Mucosa of descending colon (tissue), 3 donors: Measurements from ENCODE around the gene SLC38A6. TPM values are rescaled to one million over a fixed set of nuclear protein-coding genes. Genes with fewer than 3 reads are reported as not detected.

Source experiments
- ATAC-seq: fragments of 200-7000 bp; cut with Tn5 transposase; one replicate; pipeline ENCODE4 v1.9.1; 2020; ENCODE audit warnings: mild to moderate bottlenecking, moderate library complexity
- DNase-seq, 3 donors: peaks; one replicate each; pipeline ENCODE4 v3.0.0-alpha.2; 2020
- H3K36me3 ChIP-seq: fragments of 200-600 bp; one replicate; pipeline ENCODE4 v1.8.0; 2021; ENCODE audit warnings: low read depth, mild to moderate bottlenecking
- H3K4me1 ChIP-seq: fragments of 200-600 bp; one replicate; pipeline ENCODE4 v1.8.0; 2021; ENCODE audit warnings: low read depth, mild to moderate bottlenecking
- H3K4me3 ChIP-seq: fragments of 200-600 bp; one replicate; pipeline ENCODE4 v1.8.0; 2021; ENCODE audit warnings: mild to moderate bottlenecking
- H3K9me3 ChIP-seq: fragments of 200-600 bp; one replicate; pipeline ENCODE4 v1.8.0; 2021; ENCODE audit warnings: mild to moderate bottlenecking
- intact Hi-C, 2 donors: fragments of 100-400 bp; cut with DNase I in 1 of 2; cut with micrococcal nuclease in 1 of 2; formaldehyde crosslinking; loops; one replicate each; pipeline versions ENCODE4 v1.11.0 to v1.11.1; 2022; cut with DNase I, micrococcal nuclease
- long read RNA-seq, 2 donors: library from polyadenylated mRNA; unstranded; transcript quantifications; one replicate each; pipeline ENCODE4 v2.0.0, GENCODE V29; 2019 to 2021
- total RNA-seq, 3 donors: library from RNA; stranded (reverse); fragmentation: NEBNext Ultra II Directional in 2 of 3; extraction: Animal tissue kit (Norgen Biotek cat#: 25700) in 2 of 3; gene quantifications; one replicate each; pipeline versions ENCODE4 v1.2.1 to v1.2.4, GENCODE V29; 2021 to 2023
- TF ChIP-seq, protein P1 (sequence below): fragments of 200-600 bp; IDR thresholded peaks from one replicate; pipeline ENCODE4 v1.8.0; 2022; ENCODE audit warnings: antibody characterized with exemption, mild to moderate bottlenecking
- donor health status: DM: no; HTN: no; CAD: no; lungs with moderate emphysema.
- donor health status: DM: no; HTN: no; CAD: no.
- donor health status: DM: no; HTN: yes; CAD: no.

SLC38A6 gene
- total RNA-seq = 10 to 100 TPM in 1 of 3 donors, 1 to 10 TPM in 2; 7.4 to 13.6 (median 9.2) TPM
- long read RNA-seq, donor 1, partial matches to known transcripts = 0 of 6 reads
- long read RNA-seq, donor 1, other reads (novel, unspliced or antisense) = 6 of 6 reads
- long read RNA-seq, donor 2, partial matches to known transcripts = 1 of 7 reads
- long read RNA-seq, donor 2, other reads (novel, unspliced or antisense) = 4 of 7 reads

DNA sequence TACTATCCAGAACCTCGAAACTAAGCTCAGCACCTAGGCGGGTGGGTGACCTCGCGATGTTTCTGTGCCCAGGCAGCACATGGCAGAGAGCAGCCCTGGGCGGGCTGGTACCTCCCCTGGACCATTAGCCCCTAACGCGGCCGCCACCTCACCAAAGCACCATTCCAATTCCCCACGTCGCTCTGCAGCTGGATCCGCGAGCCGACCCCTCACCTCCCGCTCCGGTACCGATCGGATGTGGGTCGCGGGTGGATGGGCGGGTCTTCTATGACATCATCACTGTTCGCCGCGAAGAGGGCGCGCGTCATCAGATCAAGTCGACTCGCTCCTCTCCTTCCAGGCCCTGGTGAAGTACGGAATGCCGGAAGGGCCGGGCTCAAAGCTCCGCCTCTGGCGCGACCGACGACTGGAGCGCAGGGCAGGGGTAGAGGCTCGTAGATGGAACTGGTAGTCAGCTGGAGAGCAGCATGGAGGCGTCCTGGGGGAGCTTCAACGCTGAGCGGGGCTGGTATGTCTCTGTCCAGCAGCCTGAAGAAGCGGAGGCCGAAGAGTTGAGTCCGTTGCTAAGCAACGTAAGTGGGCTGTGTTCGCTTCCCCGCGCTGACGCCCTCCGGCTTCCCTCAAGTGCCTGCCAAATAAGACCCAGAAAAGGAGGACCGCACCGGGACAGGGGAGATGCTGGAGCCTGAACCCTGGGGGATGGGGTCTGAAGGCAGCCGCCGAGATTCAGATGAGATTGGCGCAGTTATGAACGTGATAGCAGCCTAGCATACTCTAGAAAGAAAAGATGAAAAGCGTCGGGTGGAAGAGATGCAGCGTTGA lies at the start of gene SLC38A6, which contains the start of gene TRMT5:
SLC38A6 (plus strand) TSS at position 435 of the 822 bp plus-strand sequence; CDS start at position 468, 33 bp downstream.
TRMT5 (minus strand) TSS at position 269 of the 822 bp plus-strand sequence; CDS start at position 163, 106 bp downstream.
- ATAC-seq (peak; percentile 99), DNase-seq (peak; percentile 95)
- intact Hi-C loops = no loop called here
- Histone ChIP-seq H3K4me1 (peaks cover 15% of the 10 kb centered on the region), H3K9me3 (no peaks in the 10 kb centered on the region), H3K4me3 (peak within 1 kb of the TSS; percentile 68), H3K36me3 (no peaks in the 10 kb centered on the region)
- TF ChIP-seq, protein P1, sequence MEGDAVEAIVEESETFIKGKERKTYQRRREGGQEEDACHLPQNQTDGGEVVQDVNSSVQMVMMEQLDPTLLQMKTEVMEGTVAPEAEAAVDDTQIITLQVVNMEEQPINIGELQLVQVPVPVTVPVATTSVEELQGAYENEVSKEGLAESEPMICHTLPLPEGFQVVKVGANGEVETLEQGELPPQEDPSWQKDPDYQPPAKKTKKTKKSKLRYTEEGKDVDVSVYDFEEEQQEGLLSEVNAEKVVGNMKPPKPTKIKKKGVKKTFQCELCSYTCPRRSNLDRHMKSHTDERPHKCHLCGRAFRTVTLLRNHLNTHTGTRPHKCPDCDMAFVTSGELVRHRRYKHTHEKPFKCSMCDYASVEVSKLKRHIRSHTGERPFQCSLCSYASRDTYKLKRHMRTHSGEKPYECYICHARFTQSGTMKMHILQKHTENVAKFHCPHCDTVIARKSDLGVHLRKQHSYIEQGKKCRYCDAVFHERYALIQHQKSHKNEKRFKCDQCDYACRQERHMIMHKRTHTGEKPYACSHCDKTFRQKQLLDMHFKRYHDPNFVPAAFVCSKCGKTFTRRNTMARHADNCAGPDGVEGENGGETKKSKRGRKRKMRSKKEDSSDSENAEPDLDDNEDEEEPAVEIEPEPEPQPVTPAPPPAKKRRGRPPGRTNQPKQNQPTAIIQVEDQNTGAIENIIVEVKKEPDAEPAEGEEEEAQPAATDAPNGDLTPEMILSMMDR = no peak

DNA sequence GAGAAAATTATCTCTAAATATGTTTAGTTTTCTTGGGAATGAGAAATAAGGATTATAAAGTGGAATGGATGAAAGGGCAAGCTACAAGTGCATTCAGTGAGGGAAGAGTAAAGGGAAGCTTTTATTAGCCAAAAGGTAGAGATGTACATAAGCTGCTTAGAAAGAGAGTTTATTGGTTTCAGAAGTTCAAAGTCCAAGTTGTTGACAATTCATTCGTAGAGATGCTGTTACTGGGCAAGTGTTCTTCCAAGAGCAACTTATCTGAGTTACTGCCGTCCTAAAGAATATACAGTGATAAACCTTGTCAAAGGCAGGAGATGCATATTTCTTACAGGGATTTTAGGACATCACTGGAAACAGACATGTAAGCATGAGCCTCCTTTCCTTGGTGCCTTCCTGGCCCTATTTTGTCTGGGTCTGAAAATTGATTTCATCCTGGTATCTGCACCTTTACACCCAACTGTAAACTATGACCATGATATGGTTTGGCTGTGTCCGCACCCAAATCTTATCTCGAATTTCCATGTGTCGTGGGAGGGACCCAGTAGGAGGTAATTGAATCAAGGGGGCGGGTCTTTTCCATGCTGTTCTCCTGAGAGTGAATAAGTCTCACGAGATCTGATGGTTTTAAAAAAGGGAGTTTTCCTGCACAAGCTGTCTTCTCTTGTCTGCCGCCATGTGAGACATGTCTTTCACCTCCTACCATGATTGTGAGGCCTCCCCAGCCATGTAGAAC lies 47.0 kb upstream of the SLC38A6 start:
- TF ChIP-seq, protein P1 = no peak
- Histone ChIP-seq H3K36me3 (no peaks in the 10 kb centered on the region), H3K4me1 (peaks cover 5% of the 10 kb centered on the region), H3K4me3 (no peak overlapping the region), H3K9me3 (no peaks in the 10 kb centered on the region)
- DNase-seq = peak in 1 of 3 donors; percentile 40
- peak; percentile 82 for ATAC-seq
- intact Hi-C loops = no loop called here

DNA sequence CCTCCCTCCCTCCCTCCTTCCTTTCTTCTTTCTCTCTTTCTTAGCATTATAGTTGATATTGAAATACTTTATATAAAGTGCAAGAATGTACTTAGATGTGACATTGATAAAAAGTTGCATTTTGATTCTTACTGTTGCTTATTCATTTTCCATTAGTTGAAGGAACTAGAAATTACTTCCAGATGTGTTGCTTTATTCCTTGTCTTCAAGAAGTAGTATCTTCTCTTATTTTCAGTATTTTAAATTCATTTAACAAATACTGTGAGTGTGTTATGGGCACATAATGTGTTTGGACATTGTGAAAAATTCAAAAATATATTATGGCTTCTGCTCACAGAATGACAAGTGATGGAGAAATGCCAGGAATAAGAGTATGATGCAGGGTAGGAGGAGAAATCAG lies 45.7 kb upstream of the SLC38A6 start:
- no peak overlapping the region for H3K4me3 ChIP-seq
- TF ChIP-seq, protein P1 = no peak
- no peaks in the 10 kb centered on the region for H3K9me3 ChIP-seq
- ATAC-seq = no peak
- peaks cover 5% of the 10 kb centered on the region for H3K4me1 ChIP-seq
- H3K36me3 ChIP-seq = no peaks in the 10 kb centered on the region
- intact Hi-C loops = no loop called here
- DNase-seq = no peak

DNA sequence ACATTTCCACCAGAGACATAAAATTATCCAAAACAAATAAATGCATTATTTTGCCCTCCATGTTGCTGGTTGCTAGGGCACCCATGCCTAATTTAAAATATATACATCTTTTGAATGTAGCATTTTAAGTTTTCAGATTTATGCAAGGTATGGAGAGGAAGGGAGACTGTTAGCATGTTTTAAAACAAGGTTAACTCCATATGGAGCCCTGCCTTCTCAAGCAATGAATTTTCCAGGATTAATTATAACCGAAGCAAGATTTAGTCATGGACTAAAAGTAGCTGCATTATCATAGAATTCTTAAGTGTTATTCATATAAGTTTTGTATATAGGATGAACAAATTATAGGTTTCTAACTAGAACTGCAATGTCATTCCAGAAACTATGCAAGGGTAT lies 37.4 kb upstream of the SLC38A6 start:
- Histone ChIP-seq H3K9me3 (no peaks in the 10 kb centered on the region), H3K4me1 (no peaks in the 10 kb centered on the region), H3K4me3 (no peak overlapping the region), H3K36me3 (no peaks in the 10 kb centered on the region)
- ATAC-seq = no peak
- DNase-seq = no peak
- intact Hi-C loops = no loop called here
- TF ChIP-seq, protein P1 = no peak

DNA sequence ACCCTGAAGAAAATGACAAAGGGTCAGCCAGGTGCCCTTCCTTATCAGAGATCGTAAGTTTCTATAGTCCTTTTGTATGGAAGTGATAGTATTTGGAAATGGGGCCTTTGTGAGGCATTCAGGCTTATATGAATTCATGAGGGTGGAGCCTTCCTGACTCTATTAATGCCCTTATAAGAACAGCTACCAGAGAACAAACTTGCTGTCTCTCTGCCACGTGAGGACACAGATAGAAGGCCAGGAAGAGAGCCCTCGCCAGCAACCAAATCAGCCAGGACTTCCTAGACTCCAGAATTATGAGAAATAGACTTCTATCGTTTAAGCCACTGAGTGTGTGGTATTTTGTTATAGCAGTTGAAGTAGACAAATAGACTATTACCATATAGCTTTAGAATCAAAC lies 36.8 kb upstream of the SLC38A6 start:
- Histone ChIP-seq H3K36me3 (no peaks in the 10 kb centered on the region), H3K9me3 (no peaks in the 10 kb centered on the region), H3K4me1 (no peaks in the 10 kb centered on the region), H3K4me3 (no peak overlapping the region)
- TF ChIP-seq, protein P1 = no peak
- ATAC-seq (no peak), DNase-seq (no peak)
- intact Hi-C loops = no loop called here
